ENCODE data around the gene PRKCZ. TPM values are rescaled to one million over a fixed set of nuclear protein-coding genes. Genes with fewer than 3 reads are reported as not detected.
A peak's percentile ranks its signal among the peaks of the same experiment; 100 is the strongest.

PRKCZ gene
- total and polyA plus RNA-seq, 2 donors (not counting 1 experiment from before 2014, with no cell fraction given) = 1.6 to 2.0 TPM

GRCh38 chr1:2228694-2229036 is 178.5 kb downstream of the PRKCZ start:
- Histone ChIP-seq H3K4me1 (ENCODE audit: control insufficient read depth, extremely low read depth, insufficient read depth, low read length) (peaks cover 14% of the 10 kb centered on the region), H4K20me1 (ENCODE audit: control insufficient read depth, extremely low read depth, insufficient read depth, low read length) (peaks cover 4% of the 10 kb centered on the region), H3K27me3 (ENCODE audit: control insufficient read depth, insufficient read depth, low read length) (no peaks in the 10 kb centered on the region), H3K9me3 (ENCODE audit: control insufficient read depth, insufficient read depth, low read depth, low read length) (no peaks in the 10 kb centered on the region), H3K27ac (ENCODE audit: insufficient read depth, low read length) (peak overlapping the region; percentile 86), H3K36me3 (ENCODE audit: control insufficient read depth, insufficient read depth, low read length) (peaks cover 9% of the 10 kb centered on the region), H3K9ac (ENCODE audit: insufficient read depth, low read length) (peak overlapping the region; percentile 87), H3K4me3 (replicated peaks in 1 of 4; ENCODE audit: control extremely low read depth in 1 of 4, insufficient read depth in 1 of 4, low read depth in 3 of 4, low read length in 4 of 4) (peak overlapping the region; percentile 69 to 90 (median 79)), H2AFZ (ENCODE audit: low read length) (no peak overlapping the region), H3K4me2 (ENCODE audit: extremely low read depth, insufficient read depth, low read length) (peak overlapping the region; percentile 99), H3K79me2 (ENCODE audit: control insufficient read depth, insufficient read depth, low read length) (peaks cover 50% of the 10 kb centered on the region)
- peak in 1 of 2 donors; percentile 17 for DNase-seq (ENCODE audit: low read depth in 2 of 2)
- no peak for TF ChIP-seq EZH2 (IDR thresholded peaks at IDR 0.05; ENCODE audit: low read length, missing control alignments)
- TF ChIP-seq CTCF (conservative IDR thresholded peaks at IDR 0.05 in 1 of 2, IDR thresholded peaks at IDR 0.05 in 1 of 2; ENCODE audit: low read depth in 1 of 2, low read length in 2 of 2) = no peak

- H4K20me1 ChIP-seq (ENCODE audit: control insufficient read depth, extremely low read depth, insufficient read depth, low read length) = peaks cover 4% of the 10 kb centered on the region
- DNase-seq (ENCODE audit: low read depth in 2 of 2) = peak; percentile 67 to 93
- H3K4me1 ChIP-seq (ENCODE audit: control insufficient read depth, extremely low read depth, insufficient read depth, low read length) = peaks cover 19% of the 10 kb centered on the region
Observed at GRCh38 chr1:2229037-2229864, 179.0 kb downstream of the PRKCZ start.

More at GRCh38 chr1:2229037-2229864, 179.0 kb downstream of the PRKCZ start:
- peaks cover 56% of the 10 kb centered on the region for H3K79me2 ChIP-seq (ENCODE audit: control insufficient read depth, insufficient read depth, low read length)
- H3K27ac ChIP-seq (ENCODE audit: insufficient read depth, low read length) = peak overlapping the region; percentile 86
- H3K9me3 ChIP-seq (ENCODE audit: control insufficient read depth, insufficient read depth, low read depth, low read length) = no peaks in the 10 kb centered on the region
- no peaks in the 10 kb centered on the region for H3K27me3 ChIP-seq (ENCODE audit: control insufficient read depth, insufficient read depth, low read length)
- peak overlapping the region; percentile 99 for H3K4me2 ChIP-seq (ENCODE audit: extremely low read depth, insufficient read depth, low read length)
- peak overlapping the region; percentile 87 for H3K9ac ChIP-seq (ENCODE audit: insufficient read depth, low read length)
- TF ChIP-seq CTCF (conservative IDR thresholded peaks at IDR 0.05 in 1 of 2, IDR thresholded peaks at IDR 0.05 in 1 of 2; ENCODE audit: low read depth in 1 of 2, low read length in 2 of 2) = no peak
- peak overlapping the region; percentile 69 to 90 (median 79) for H3K4me3 ChIP-seq (replicated peaks in 1 of 4; ENCODE audit: control extremely low read depth in 1 of 4, insufficient read depth in 1 of 4, low read depth in 3 of 4, low read length in 4 of 4)
- H3K36me3 ChIP-seq (ENCODE audit: control insufficient read depth, insufficient read depth, low read length) = peaks cover 9% of the 10 kb centered on the region
- no peak overlapping the region for H2AFZ ChIP-seq (ENCODE audit: low read length)
